HepG2 (cell line): ENCODE data around the gene AMOTL1. TPM values are rescaled to one million over a fixed set of nuclear protein-coding genes. Genes with fewer than 3 reads are reported as not detected.

Source experiments
- ATAC-seq: fragments of 200-7000 bp; cut with Tn5 transposase; 3 replicates; pipeline ENCODE4 v1.9.1; 2020; ENCODE audit warnings: mild to moderate bottlenecking, moderate library complexity
- BruUV-seq: library from RNA; stranded (reverse); fragments of 400-500 nt; replicated peaks from 2 replicates; lab custom pipeline; 2021; lab: Mats Ljungman, UMichigan
- CTCF ChIA-PET: fragments of 300-600 bp; formaldehyde crosslinking; extraction: SDS; loops from one replicate; lab custom pipeline; 2021; ENCODE audit warnings: low total read pairs, inconsistent platforms, low intra/inter-chr PET ratio; lab: Yijun Ruan, JAX
- POLR2A ChIA-PET: fragments of 350-600 bp; sonication (Branson Sonifier 250); formaldehyde crosslinking; loops from one replicate; lab custom pipeline; 2020; ENCODE audit warnings: antibody characterized with exemption, inconsistent platforms; lab: Yijun Ruan, JAX
- DNase-seq: peaks from one replicate; pipeline ENCODE4 v3.0.0-alpha.2; 2015; ENCODE audit warnings: low spot score
- FAIRE-seq: peaks from 3 replicates; lab custom pipeline; 2011; peaks lifted over from hg19 to GRCh38; lab: Jason Lieb, UNC
- H2AFZ ChIP-seq: one replicate; pipeline ENCODE4 v1.6.1; 2011; ENCODE audit warnings: low read length, inconsistent platforms
- H3K27ac ChIP-seq: fragments of 300-600 bp; 3 replicates; pipeline ENCODE4 v1.8.0; 2011; ENCODE audit warnings: mixed run types, mild to moderate bottlenecking, mixed read lengths, low read length, inconsistent platforms; ENCODE audit not compliant: insufficient read depth; ENCODE audit errors: extremely low read length
- H3K27me3 ChIP-seq, 2 experiments: fragments of 200-600 bp in 1 of 2; 2 replicates in 1 of 2; 3 replicates in 1 of 2; pipeline versions ENCODE4 v1.6.0 to v1.8.0; 2011; ENCODE audit warnings: low read length in 2 of 2, mild to moderate bottlenecking in 2 of 2, moderate library complexity in 2 of 2, inconsistent platforms in 1 of 2; ENCODE audit not compliant: insufficient read depth in 2 of 2, control insufficient read depth in 1 of 2
- H3K36me3 ChIP-seq, 2 experiments: fragments of 200-600 bp in 1 of 2; replicated peaks in 1 of 2; 2 replicates in 1 of 2; 3 replicates in 1 of 2; pipeline versions ENCODE4 v1.5.1 to v1.8.0; 2011; ENCODE audit warnings: low read length in 2 of 2, inconsistent platforms in 1 of 2; ENCODE audit not compliant: insufficient read depth in 2 of 2, control insufficient read depth in 1 of 2
- H3K4me1 ChIP-seq: 2 replicates; pipeline ENCODE4 v1.5.1; 2012; ENCODE audit warnings: low read length, inconsistent platforms; ENCODE audit not compliant: insufficient read depth
- H3K4me2 ChIP-seq: 2 replicates; pipeline ENCODE4 v1.6.0; 2011; ENCODE audit warnings: low read depth, low read length, inconsistent platforms
- H3K4me3 ChIP-seq, 3 experiments: fragments of 200-600 bp in 1 of 3; sonication (generic), shearing (Covaris generic) in 1 of 3; replicated peaks in 1 of 3; 2 replicates each; pipeline ENCODE4 v1.5.1; 2011 to 2016; ENCODE audit warnings: low read length in 3 of 3, inconsistent platforms in 2 of 3, low read depth in 2 of 3, mild to moderate bottlenecking in 2 of 3, control low read depth in 1 of 3, mixed read lengths in 1 of 3; ENCODE audit not compliant: insufficient read depth in 1 of 3
- H3K79me2 ChIP-seq: one replicate; pipeline ENCODE4 v1.6.1; 2011; ENCODE audit warnings: low read length, inconsistent platforms; ENCODE audit not compliant: insufficient read depth
- H3K9ac ChIP-seq: 2 replicates; pipeline ENCODE4 v1.6.0; 2011; ENCODE audit warnings: mild to moderate bottlenecking, low read depth, low read length, inconsistent platforms; ENCODE audit not compliant: insufficient read depth
- H3K9me3 ChIP-seq: 2 replicates; pipeline ENCODE4 v1.5.1; 2012; ENCODE audit warnings: mild to moderate bottlenecking, low read length
- H4K20me1 ChIP-seq: 2 replicates; pipeline ENCODE4 v1.6.0; 2011; ENCODE audit warnings: inconsistent platforms, mild to moderate bottlenecking, low read length, moderate library complexity; ENCODE audit not compliant: insufficient read depth
- ETV6 ChIP-seq: sonication (generic); formaldehyde crosslinking; conservative IDR thresholded peaks from 2 replicates; pipeline ENCODE4 v1.4.0; 2020; ENCODE audit warnings: missing genetic modification reagents
- EZH2 ChIP-seq: conservative IDR thresholded peaks from 2 replicates; pipeline ENCODE4 v1.6.1; 2012; ENCODE audit warnings: mild to moderate bottlenecking, low read depth, low read length, moderate library complexity
- JDP2 ChIP-seq: sonication (generic); formaldehyde crosslinking; IDR thresholded peaks from 2 replicates; pipeline ENCODE4 v1.8.1; 2022; ENCODE audit warnings: missing genetic modification reagents, borderline replicate concordance
- ZNF274 ChIP-seq: sonication (generic); formaldehyde crosslinking; IDR thresholded peaks from 2 replicates; pipeline ENCODE4 v1.5.1; 2020; ENCODE audit warnings: mild to moderate bottlenecking, missing genetic modification reagents
- ZNF432 ChIP-seq: sonication (generic); formaldehyde crosslinking; IDR thresholded peaks from 2 replicates; pipeline ENCODE4 v1.5.0; 2020; ENCODE audit warnings: missing genetic modification reagents, mild to moderate bottlenecking, borderline replicate concordance
- ZNF773 ChIP-seq: sonication (generic); formaldehyde crosslinking; IDR thresholded peaks from 2 replicates; pipeline ENCODE4 v1.4.0; 2020; ENCODE audit warnings: missing genetic modification reagents, borderline replicate concordance
- ZSCAN21 ChIP-seq: sonication (generic); formaldehyde crosslinking; IDR thresholded peaks from 2 replicates; pipeline ENCODE4 v1.8.0; 2022; ENCODE audit warnings: mild to moderate bottlenecking, missing genetic modification reagents, moderate library complexity, borderline replicate concordance
- WGBS: methylation state at CpG from one replicate; pipeline ENCODE4 v1.1.6; 2017; ENCODE audit warnings: low lambda C conversion rate; 5-methylcytosine and 5-hydroxymethylcytosine counted together
- in situ Hi-C: cut with HindIII; loops from 2 replicates; pipeline ENCODE4 v1.10.0; 2017; ENCODE audit warnings: low pct_unique_long_range_greater_than_20kb; ENCODE audit not compliant: extremely low pct_ligation_motif_present
- intact Hi-C: fragments of 100-400 bp; cut with micrococcal nuclease; formaldehyde crosslinking; loops from one replicate; pipeline ENCODE4 v1.10.0; 2022; ENCODE audit not compliant: unreplicated experiment
- polyA plus RNA-seq, 8 experiments: library from polyadenylated mRNA; depleted of rRNA in 3 of 8; stranded (reverse) in 7 of 8; unstranded in 1 of 8; fragments of >200 nt; fragmentation: Illumina TruSeq in 4 of 8; extraction: Trizol in 4 of 8; gene quantifications; 2 replicates each; pipeline versions ENCODE4 v1.2.1 to v1.2.3, GENCODE V29; 2011 to 2016; ENCODE audit warnings: low read depth in 4 of 8, missing spikeins in 1 of 8, mixed read lengths in 1 of 8; ENCODE audit not compliant: insufficient read depth in 1 of 8
- total RNA-seq, 5 experiments: library from RNA; depleted of rRNA; stranded (reverse); fragments of >200 nt; fragmentation: Illumina TruSeq; extraction: Trizol; gene quantifications; 2 replicates each; pipeline ENCODE4 v1.2.3, GENCODE V29; 2016; ENCODE audit warnings: low read depth in 1 of 5

The AMOTL1 gene
- total and polyA plus RNA-seq, 2 of the 13 experiments (the other 11 are each of a cell fraction or from before 2014, with no cell fraction given) = 0.01 to 0.20 TPM

- TF ChIP-seq ZNF274 (CRISPR knock-in tag) (no peak), ZNF432 (CRISPR knock-in tag) (no peak), ZNF773 (CRISPR knock-in tag) (no peak)
Measured at GRCh38 chr11:94784884-94785283, 16.7 kb downstream of the AMOTL1 start (continued).

- no peak for TF ChIP-seq ETV6 (CRISPR knock-in tag)
- TF ChIP-seq EZH2 = no peak
- no peak for TF ChIP-seq ZSCAN21 (CRISPR knock-in tag)
- no peak for TF ChIP-seq JDP2 (CRISPR knock-in tag)
- TF ChIP-seq, all 625 proteins: peak for 0
- ATAC-seq = no peak
- 51% methylated on average over 3 of the region's 4 CpGs for WGBS
- H3K36me3 ChIP-seq = no peaks in the 10 kb centered on the region
- no peak overlapping the region for H3K27ac ChIP-seq
- H3K79me2 ChIP-seq = no peaks in the 10 kb centered on the region
- intact Hi-C loops (loop anchor here (5.0 kb wide), 1 partner anchor 1642 kb away; no protein-coding TSS in a partner anchor), in situ Hi-C loops (loop anchor here (5.0 kb wide), 1 partner anchor 112 kb away; no protein-coding TSS in a partner anchor)
- ChIA-PET CTCF (interaction anchor here (1.6 kb wide), 1 partner anchor 112 kb away, joined by 6 read pairs; no protein-coding TSS in a partner anchor), POLR2A (no interaction called here)
- no peaks in the 10 kb centered on the region for H3K9me3 ChIP-seq
- H2AFZ ChIP-seq = no peak overlapping the region
- H3K9ac ChIP-seq = no peak overlapping the region
- no peak overlapping the region for H3K4me2 ChIP-seq
- FAIRE-seq = no peak
- no peaks in the 10 kb centered on the region for H4K20me1 ChIP-seq
- BruUV-seq = no TSS peak
- H3K4me1 ChIP-seq = no peaks in the 10 kb centered on the region
- no peak overlapping the region for H3K4me3 ChIP-seq
- DNase-seq = no peak
- H3K27me3 ChIP-seq = no peaks in the 10 kb centered on the region
Measured at GRCh38 chr11:94785509-94785908, 17.4 kb downstream of the AMOTL1 start.
